GM21723 (cell line): ENCODE data around the gene ZCCHC2.

Source experiments
- ATAC-seq: cut with Tn5 transposase; IDR thresholded peaks from one replicate; pipeline ENCODE4 v1.9.1; 2021; ENCODE audit warnings: mild to moderate bottlenecking, moderate library complexity; ENCODE audit not compliant: unreplicated experiment

ZCCHC2 gene

GRCh38 chr18:62605685-62606084 is 82.9 kb downstream of the ZCCHC2 start:
- ATAC-seq = no peak

GRCh38 chr18:62606106-62606505 is 83.3 kb downstream of the ZCCHC2 start:
- no peak for ATAC-seq

GRCh38 chr18:62607302-62607701 is 84.5 kb downstream of the ZCCHC2 start:
- no peak for ATAC-seq

- ATAC-seq = no peak
These were observed 85.0 kb downstream of the ZCCHC2 start for GRCh38 chr18:62607708-62608428.

- ATAC-seq = no peak
These were observed 86.9 kb downstream of the ZCCHC2 start for GRCh38 chr18:62609764-62610163.

- ATAC-seq = no peak
These were observed 87.5 kb downstream of the ZCCHC2 start for GRCh38 chr18:62610351-62610700.

GRCh38 chr18:62610701-62611411 is 88.0 kb downstream of the ZCCHC2 start:
- ATAC-seq = no peak

- no peak for ATAC-seq
These were observed 88.8 kb downstream of the ZCCHC2 start for GRCh38 chr18:62611453-62612288.

- ATAC-seq = no peak
These were observed 89.4 kb downstream of the ZCCHC2 start for GRCh38 chr18:62612289-62612645.

- ATAC-seq = no peak
These were observed 90.0 kb downstream of the ZCCHC2 start for GRCh38 chr18:62612776-62613175.

GRCh38 chr18:62614494-62614893 is 91.7 kb downstream of the ZCCHC2 start:
- ATAC-seq = no peak

- ATAC-seq = no peak
These were observed 93.5 kb downstream of the ZCCHC2 start for GRCh38 chr18:62616331-62616805.

- no peak for ATAC-seq
These were observed 95.2 kb downstream of the ZCCHC2 start for GRCh38 chr18:62617793-62618591.

- ATAC-seq = no peak
These were observed 95.9 kb downstream of the ZCCHC2 start for GRCh38 chr18:62618735-62619134.

- no peak for ATAC-seq
These were observed 98.7 kb downstream of the ZCCHC2 start for GRCh38 chr18:62621546-62621945.

GRCh38 chr18:62625019-62625418 is 102.2 kb downstream of the ZCCHC2 start:
- ATAC-seq = no peak
